Epithelial cell of esophagus (primary cell): ENCODE results near the gene NNT.
"Not testable (repeated sequence)": the region's sequence is repeated elsewhere in the genome, so short reads cannot be mapped to it uniquely, and the experiment has no call there.

ENCODE experiments used
- DNase-seq: peaks from one replicate; pipeline ENCODE4 v3.0.0; 2010; ENCODE audit warnings: low read depth
- H3K4me3 ChIP-seq: 2 replicates; pipeline ENCODE4 v1.5.1; 2011; ENCODE audit warnings: mild to moderate bottlenecking, low read length, control low read depth
- TF ChIP-seq, protein P1 (sequence below): IDR thresholded peaks from 2 replicates; pipeline ENCODE4 v1.5.1; 2011; ENCODE audit warnings: low read depth, mild to moderate bottlenecking, low read length, control low read depth, inconsistent platforms; ENCODE audit not compliant: insufficient read depth; ENCODE audit errors: missing control alignments

Gene NNT

GRCh38 chr5:43730832-43731342 is 127.9 kb downstream of the NNT start:
- no peak overlapping the region for H3K4me3 ChIP-seq
- no peak for DNase-seq

DNA sequence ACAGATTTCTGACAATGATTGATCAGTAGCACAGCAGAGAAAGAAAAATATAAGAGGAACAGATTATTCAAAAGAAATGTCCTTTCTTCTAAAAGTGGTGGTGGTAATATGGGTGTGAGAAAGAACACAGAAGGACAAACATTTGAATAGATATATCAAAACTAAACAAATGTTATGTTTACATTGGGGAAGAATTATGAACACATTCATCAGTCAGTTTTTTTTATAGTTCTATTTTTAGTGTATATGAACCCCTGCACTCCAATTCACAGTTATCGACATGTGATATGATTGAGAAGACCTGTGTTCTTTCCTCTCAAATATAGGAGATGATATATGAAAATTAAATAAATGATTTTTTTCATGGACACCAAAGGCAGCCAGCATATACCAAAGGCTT is 128.6 kb downstream of the NNT start:
- TF ChIP-seq, protein P1, sequence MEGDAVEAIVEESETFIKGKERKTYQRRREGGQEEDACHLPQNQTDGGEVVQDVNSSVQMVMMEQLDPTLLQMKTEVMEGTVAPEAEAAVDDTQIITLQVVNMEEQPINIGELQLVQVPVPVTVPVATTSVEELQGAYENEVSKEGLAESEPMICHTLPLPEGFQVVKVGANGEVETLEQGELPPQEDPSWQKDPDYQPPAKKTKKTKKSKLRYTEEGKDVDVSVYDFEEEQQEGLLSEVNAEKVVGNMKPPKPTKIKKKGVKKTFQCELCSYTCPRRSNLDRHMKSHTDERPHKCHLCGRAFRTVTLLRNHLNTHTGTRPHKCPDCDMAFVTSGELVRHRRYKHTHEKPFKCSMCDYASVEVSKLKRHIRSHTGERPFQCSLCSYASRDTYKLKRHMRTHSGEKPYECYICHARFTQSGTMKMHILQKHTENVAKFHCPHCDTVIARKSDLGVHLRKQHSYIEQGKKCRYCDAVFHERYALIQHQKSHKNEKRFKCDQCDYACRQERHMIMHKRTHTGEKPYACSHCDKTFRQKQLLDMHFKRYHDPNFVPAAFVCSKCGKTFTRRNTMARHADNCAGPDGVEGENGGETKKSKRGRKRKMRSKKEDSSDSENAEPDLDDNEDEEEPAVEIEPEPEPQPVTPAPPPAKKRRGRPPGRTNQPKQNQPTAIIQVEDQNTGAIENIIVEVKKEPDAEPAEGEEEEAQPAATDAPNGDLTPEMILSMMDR, result no peak
- DNase-seq, result no peak
- H3K4me3 ChIP-seq, result no peak overlapping the region

More at GRCh38 chr5:43730832-43731342, 127.9 kb downstream of the NNT start:
- TF ChIP-seq, protein P1, result no peak

- not testable (repeated sequence) for H3K4me3 ChIP-seq, DNase-seq
Measured at GRCh38 chr5:43745923-43746548, 143.1 kb downstream of the NNT start.

GRCh38 chr5:43750809-43751208 is 147.8 kb downstream of the NNT start:
- DNase-seq, result no peak
- H3K4me3 ChIP-seq, result no peak overlapping the region
- TF ChIP-seq, protein P1, result no peak

- TF ChIP-seq, protein P1, result no peak
- no peak for DNase-seq
- no peak overlapping the region for H3K4me3 ChIP-seq
Measured at GRCh38 chr5:43753069-43753468, 150.1 kb downstream of the NNT start.
